ENCODE results near the gene TRAPPC3L. TPM values are rescaled to one million over a fixed set of nuclear protein-coding genes. Genes with fewer than 3 reads are reported as not detected.

Gene TRAPPC3L
- total RNA-seq, 1 experiment from 2014 or later = not detected

- no peaks in the 10 kb centered on the region for H3K9me2 ChIP-seq (ENCODE audit: insufficient read depth)
- TF ChIP-seq ATF3 (IDR thresholded peaks at IDR 0.05) (no peak), CEBPB (IDR thresholded peaks at IDR 0.05; ENCODE audit: low read depth) (no peak), POLR2AphosphoS5 (IDR thresholded peaks at IDR 0.05; ENCODE audit: low read depth, low read length) (no peak), ZFX (IDR thresholded peaks at IDR 0.05) (no peak), EGR1 (IDR thresholded peaks at IDR 0.05; ENCODE audit: low read depth) (no peak), EZH2phosphoT487 (IDR thresholded peaks at IDR 0.05; ENCODE audit: borderline replicate concordance) (no peak), RAD21 (IDR thresholded peaks at IDR 0.05; ENCODE audit: low read depth) (no peak), POLR2A (IDR thresholded peaks at IDR 0.05; ENCODE audit: borderline replicate concordance, extremely low read depth, insufficient read depth, insufficient read length) (no peak), CTCF (IDR thresholded peaks at IDR 0.05 in 2 of 3, conservative IDR thresholded peaks at IDR 0.05 in 1 of 3; ENCODE audit: borderline replicate concordance in 1 of 3, insufficient read depth in 1 of 3, low read depth in 2 of 3, low read length in 2 of 3) (no peak), ZNF274 (IDR thresholded peaks at IDR 0.05; ENCODE audit: low read depth, low read length) (no peak), EZH2 (IDR thresholded peaks at IDR 0.05) (no peak), FOSL1 (IDR thresholded peaks at IDR 0.05; ENCODE audit: low read depth) (no peak), TCF7L2 (IDR thresholded peaks at IDR 0.05; ENCODE audit: borderline replicate concordance, extremely low read depth, insufficient read depth, insufficient read length) (no peak), SRF (IDR thresholded peaks at IDR 0.05; ENCODE audit: low read depth) (no peak), JUND (IDR thresholded peaks at IDR 0.05) (no peak), SIN3A (IDR thresholded peaks at IDR 0.05; ENCODE audit: low read depth) (no peak), SP1 (IDR thresholded peaks at IDR 0.05; ENCODE audit: low read depth) (no peak), YY1 (IDR thresholded peaks at IDR 0.05; ENCODE audit: extremely low read depth, insufficient replicate concordance, low read depth, low read length) (no peak)
- TF ChIP-seq, protein P1, sequence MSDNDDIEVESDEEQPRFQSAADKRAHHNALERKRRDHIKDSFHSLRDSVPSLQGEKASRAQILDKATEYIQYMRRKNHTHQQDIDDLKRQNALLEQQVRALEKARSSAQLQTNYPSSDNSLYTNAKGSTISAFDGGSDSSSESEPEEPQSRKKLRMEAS (IDR thresholded peaks at IDR 0.05) = no peak
- TF ChIP-seq, protein P2, sequence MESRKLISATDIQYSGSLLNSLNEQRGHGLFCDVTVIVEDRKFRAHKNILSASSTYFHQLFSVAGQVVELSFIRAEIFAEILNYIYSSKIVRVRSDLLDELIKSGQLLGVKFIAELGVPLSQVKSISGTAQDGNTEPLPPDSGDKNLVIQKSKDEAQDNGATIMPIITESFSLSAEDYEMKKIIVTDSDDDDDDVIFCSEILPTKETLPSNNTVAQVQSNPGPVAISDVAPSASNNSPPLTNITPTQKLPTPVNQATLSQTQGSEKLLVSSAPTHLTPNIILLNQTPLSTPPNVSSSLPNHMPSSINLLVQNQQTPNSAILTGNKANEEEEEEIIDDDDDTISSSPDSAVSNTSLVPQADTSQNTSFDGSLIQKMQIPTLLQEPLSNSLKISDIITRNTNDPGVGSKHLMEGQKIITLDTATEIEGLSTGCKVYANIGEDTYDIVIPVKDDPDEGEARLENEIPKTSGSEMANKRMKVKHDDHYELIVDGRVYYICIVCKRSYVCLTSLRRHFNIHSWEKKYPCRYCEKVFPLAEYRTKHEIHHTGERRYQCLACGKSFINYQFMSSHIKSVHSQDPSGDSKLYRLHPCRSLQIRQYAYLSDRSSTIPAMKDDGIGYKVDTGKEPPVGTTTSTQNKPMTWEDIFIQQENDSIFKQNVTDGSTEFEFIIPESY (IDR thresholded peaks at IDR 0.05; ENCODE audit: extremely low read depth, insufficient replicate concordance, low read length) = no peak
- H3K27me3 ChIP-seq (ENCODE audit: insufficient read depth, low read length) = no peaks in the 10 kb centered on the region
- no peak for ATAC-seq
- H3K79me2 ChIP-seq (ENCODE audit: insufficient read depth, low read length) = peaks cover 9% of the 10 kb centered on the region
- DNase-seq (ENCODE audit: low read depth, low spot score) = no peak
- H2AFZ ChIP-seq (ENCODE audit: low read depth, low read length, poor library complexity, severe bottlenecking) = no peak overlapping the region
- intact Hi-C loops (cut with micrococcal nuclease) = no loop called here
- H3K9me3 ChIP-seq (ENCODE audit: control insufficient read depth in 1 of 2, insufficient read depth in 1 of 2, low read depth in 1 of 2, low read length in 2 of 2) = no peaks in the 10 kb centered on the region
- no TSS peak for BruUV-seq (replicated peaks)
- RAD21 ChIA-PET (ENCODE audit: low non-redundant PET in 1 of 2, low total read pairs in 2 of 2, uncharacterized antibody in 2 of 2, unreplicated experiment in 2 of 2) = no interaction called here
- H3K4me2 ChIP-seq (ENCODE audit: low read length) = no peak overlapping the region
- peaks cover 7 to 10% of the 10 kb centered on the region in 2 experiments for H3K36me3 ChIP-seq (ENCODE audit: control insufficient read depth in 1 of 2, insufficient read depth in 2 of 2, low read length in 2 of 2)
- H3K4me1 ChIP-seq (ENCODE audit: control insufficient read depth in 1 of 2, insufficient read depth in 2 of 2, low read length in 2 of 2) = no peaks in the 10 kb centered on the region
- no peak overlapping the region for H3K4me3 ChIP-seq (replicated peaks in 1 of 2; ENCODE audit: low read depth in 1 of 2, low read length in 2 of 2)
- no peak overlapping the region for H3K9ac ChIP-seq (ENCODE audit: low read length)
- no peak overlapping the region for H3K27ac ChIP-seq (ENCODE audit: low read depth, low read length)
- POLR2A ChIA-PET = no interaction called here
- H4K20me1 ChIP-seq (ENCODE audit: insufficient read depth) = no peaks in the 10 kb centered on the region
- CTCF ChIA-PET = no interaction called here
Measured at GRCh38 chr6:116586276-116586675, 40.8 kb upstream of the TRAPPC3L start.

Data from HCT116 (cell line).